HepG2 (cell line): Measurements from ENCODE around the gene TP63.

Experiments used
- CTCF ChIP-seq: sonication (generic); formaldehyde crosslinking; IDR thresholded peaks from 2 replicates; pipeline ENCODE4 v1.5.0; 2020; ENCODE audit warnings: mild to moderate bottlenecking, missing genetic modification reagents, moderate library complexity
- ESRRA ChIP-seq: sonication (generic); formaldehyde crosslinking; IDR thresholded peaks from 2 replicates; pipeline ENCODE4 v1.5.1; 2020; ENCODE audit warnings: mild to moderate bottlenecking, low read depth, missing genetic modification reagents
- GABPA ChIP-seq, 2 experiments: IDR thresholded peaks; 2 replicates each; pipeline ENCODE4 v1.6.1; 2011 to 2016; ENCODE audit warnings: low read depth in 2 of 2, low read length in 1 of 2, missing biosample characterization in 1 of 2, missing genetic modification characterization in 1 of 2
- JUNB ChIP-seq: sonication (generic); formaldehyde crosslinking; IDR thresholded peaks from 2 replicates; pipeline ENCODE4 v1.8.0; 2022; ENCODE audit warnings: missing genetic modification reagents, mild to moderate bottlenecking, borderline replicate concordance
- MAFK ChIP-seq, 2 experiments: IDR thresholded peaks in 1 of 2; conservative IDR thresholded peaks in 1 of 2; 2 replicates each; pipeline ENCODE4 v1.6.1; 2011; ENCODE audit warnings: improper control_type of control experiment in 2 of 2, low read length in 2 of 2
- POLR2A ChIP-seq, 2 experiments: IDR thresholded peaks; 2 replicates each; pipeline ENCODE4 v1.6.1; 2011; ENCODE audit warnings: low read depth in 2 of 2, low read length in 2 of 2, mild to moderate bottlenecking in 1 of 2, moderate library complexity in 1 of 2; ENCODE audit not compliant: insufficient read depth in 1 of 2
- POLR2AphosphoS5 ChIP-seq: IDR thresholded peaks from 2 replicates; pipeline ENCODE4 v1.6.1; 2012; ENCODE audit warnings: low read depth, low read length
- TF ChIP-seq, protein P1 (sequence below): IDR thresholded peaks from 2 replicates; pipeline ENCODE4 v1.6.1; 2012; ENCODE audit warnings: inconsistent platforms
- TF ChIP-seq, protein P2 (sequence below): IDR thresholded peaks from 2 replicates; pipeline ENCODE4 v1.6.1; 2016; ENCODE audit warnings: missing compliant biosample characterization, missing genetic modification reagents, borderline replicate concordance
- TF ChIP-seq, protein P3 (sequence below): IDR thresholded peaks from 2 replicates; pipeline ENCODE4 v1.6.1; 2016; ENCODE audit warnings: low read depth, missing genetic modification reagents, missing compliant biosample characterization

GRCh38 chr3:189820365-189820720, 189.2 kb downstream of the TP63 start:
- TF ChIP-seq MAFK (conservative IDR thresholded peaks at IDR 0.05 in 1 of 2, IDR thresholded peaks at IDR 0.05 in 1 of 2; ENCODE audit: low read length in 2 of 2), result no peak
- TF ChIP-seq, protein P1, sequence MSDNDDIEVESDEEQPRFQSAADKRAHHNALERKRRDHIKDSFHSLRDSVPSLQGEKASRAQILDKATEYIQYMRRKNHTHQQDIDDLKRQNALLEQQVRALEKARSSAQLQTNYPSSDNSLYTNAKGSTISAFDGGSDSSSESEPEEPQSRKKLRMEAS, result no peak
- no peak for TF ChIP-seq ESRRA (CRISPR knock-in tag)
- no peak for TF ChIP-seq POLR2AphosphoS5
- TF ChIP-seq GABPA (IDR thresholded peaks at IDR 0.05; ENCODE audit: low read depth, low read length), result no peak
- no peak for TF ChIP-seq GABPA (CRISPR knock-in tag; IDR thresholded peaks at IDR 0.05; ENCODE audit: low read depth)
- TF ChIP-seq CTCF (CRISPR knock-in tag), result no peak
- TF ChIP-seq, protein P2, sequence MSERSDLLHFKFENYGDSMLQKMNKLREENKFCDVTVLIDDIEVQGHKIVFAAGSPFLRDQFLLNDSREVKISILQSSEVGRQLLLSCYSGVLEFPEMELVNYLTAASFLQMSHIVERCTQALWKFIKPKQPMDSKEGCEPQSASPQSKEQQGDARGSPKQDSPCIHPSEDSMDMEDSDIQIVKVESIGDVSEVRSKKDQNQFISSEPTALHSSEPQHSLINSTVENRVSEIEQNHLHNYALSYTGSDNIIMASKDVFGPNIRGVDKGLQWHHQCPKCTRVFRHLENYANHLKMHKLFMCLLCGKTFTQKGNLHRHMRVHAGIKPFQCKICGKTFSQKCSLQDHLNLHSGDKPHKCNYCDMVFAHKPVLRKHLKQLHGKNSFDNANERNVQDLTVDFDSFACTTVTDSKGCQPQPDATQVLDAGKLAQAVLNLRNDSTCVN (CRISPR knock-in tag), result no peak
- no peak for TF ChIP-seq JUNB (CRISPR knock-in tag)
- TF ChIP-seq, protein P3, sequence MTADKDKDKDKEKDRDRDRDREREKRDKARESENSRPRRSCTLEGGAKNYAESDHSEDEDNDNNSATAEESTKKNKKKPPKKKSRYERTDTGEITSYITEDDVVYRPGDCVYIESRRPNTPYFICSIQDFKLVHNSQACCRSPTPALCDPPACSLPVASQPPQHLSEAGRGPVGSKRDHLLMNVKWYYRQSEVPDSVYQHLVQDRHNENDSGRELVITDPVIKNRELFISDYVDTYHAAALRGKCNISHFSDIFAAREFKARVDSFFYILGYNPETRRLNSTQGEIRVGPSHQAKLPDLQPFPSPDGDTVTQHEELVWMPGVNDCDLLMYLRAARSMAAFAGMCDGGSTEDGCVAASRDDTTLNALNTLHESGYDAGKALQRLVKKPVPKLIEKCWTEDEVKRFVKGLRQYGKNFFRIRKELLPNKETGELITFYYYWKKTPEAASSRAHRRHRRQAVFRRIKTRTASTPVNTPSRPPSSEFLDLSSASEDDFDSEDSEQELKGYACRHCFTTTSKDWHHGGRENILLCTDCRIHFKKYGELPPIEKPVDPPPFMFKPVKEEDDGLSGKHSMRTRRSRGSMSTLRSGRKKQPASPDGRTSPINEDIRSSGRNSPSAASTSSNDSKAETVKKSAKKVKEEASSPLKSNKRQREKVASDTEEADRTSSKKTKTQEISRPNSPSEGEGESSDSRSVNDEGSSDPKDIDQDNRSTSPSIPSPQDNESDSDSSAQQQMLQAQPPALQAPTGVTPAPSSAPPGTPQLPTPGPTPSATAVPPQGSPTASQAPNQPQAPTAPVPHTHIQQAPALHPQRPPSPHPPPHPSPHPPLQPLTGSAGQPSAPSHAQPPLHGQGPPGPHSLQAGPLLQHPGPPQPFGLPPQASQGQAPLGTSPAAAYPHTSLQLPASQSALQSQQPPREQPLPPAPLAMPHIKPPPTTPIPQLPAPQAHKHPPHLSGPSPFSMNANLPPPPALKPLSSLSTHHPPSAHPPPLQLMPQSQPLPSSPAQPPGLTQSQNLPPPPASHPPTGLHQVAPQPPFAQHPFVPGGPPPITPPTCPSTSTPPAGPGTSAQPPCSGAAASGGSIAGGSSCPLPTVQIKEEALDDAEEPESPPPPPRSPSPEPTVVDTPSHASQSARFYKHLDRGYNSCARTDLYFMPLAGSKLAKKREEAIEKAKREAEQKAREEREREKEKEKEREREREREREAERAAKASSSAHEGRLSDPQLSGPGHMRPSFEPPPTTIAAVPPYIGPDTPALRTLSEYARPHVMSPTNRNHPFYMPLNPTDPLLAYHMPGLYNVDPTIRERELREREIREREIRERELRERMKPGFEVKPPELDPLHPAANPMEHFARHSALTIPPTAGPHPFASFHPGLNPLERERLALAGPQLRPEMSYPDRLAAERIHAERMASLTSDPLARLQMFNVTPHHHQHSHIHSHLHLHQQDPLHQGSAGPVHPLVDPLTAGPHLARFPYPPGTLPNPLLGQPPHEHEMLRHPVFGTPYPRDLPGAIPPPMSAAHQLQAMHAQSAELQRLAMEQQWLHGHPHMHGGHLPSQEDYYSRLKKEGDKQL (CRISPR knock-in tag), result no peak
- no peak for TF ChIP-seq POLR2A (IDR thresholded peaks at IDR 0.05; ENCODE audit: insufficient read depth in 1 of 2, low read depth in 2 of 2, low read length in 2 of 2)
